Measurements from ENCODE around the gene GALM.
"Not testable (repeated sequence)": the region's sequence is repeated elsewhere in the genome, so short reads cannot be mapped to it uniquely, and the experiment has no call there.

The GALM gene

GRCh38 chr2:38683766-38684165, 17.9 kb downstream of the GALM start:
- no peak for DNase-seq

GRCh38 chr2:38685116-38685735, 19.3 kb downstream of the GALM start:
- no peak for DNase-seq

GRCh38 chr2:38690499-38691420, 24.8 kb downstream of the GALM start:
- no peak for DNase-seq

- DNase-seq: no peak
Observed at GRCh38 chr2:38691994-38692393, 26.1 kb downstream of the GALM start.

GRCh38 chr2:38692636-38693318, 26.9 kb downstream of the GALM start:
- no peak for DNase-seq

- DNase-seq: no peak
Observed at GRCh38 chr2:38697116-38697840, 31.4 kb downstream of the GALM start.

GRCh38 chr2:38698467-38699003, 32.6 kb downstream of the GALM start:
- DNase-seq: no peak

- DNase-seq: no peak
Observed at GRCh38 chr2:38700113-38700785, 34.3 kb downstream of the GALM start.

GRCh38 chr2:38700881-38701458, 35.1 kb downstream of the GALM start:
- DNase-seq: no peak

GRCh38 chr2:38701542-38701941, 35.6 kb downstream of the GALM start:
- no peak for DNase-seq

GRCh38 chr2:38702413-38702812, 36.5 kb downstream of the GALM start:
- no peak for DNase-seq

GRCh38 chr2:38703336-38703735, 37.4 kb downstream of the GALM start:
- DNase-seq: not testable (repeated sequence)

GRCh38 chr2:38704664-38705063, 38.8 kb downstream of the GALM start:
- no peak for DNase-seq

GRCh38 chr2:38706846-38707345, 41.0 kb downstream of the GALM start:
- DNase-seq: no peak

- not testable (repeated sequence) for DNase-seq
Observed at GRCh38 chr2:38708491-38708890, 42.6 kb downstream of the GALM start.

GRCh38 chr2:38708900-38709566, 43.1 kb downstream of the GALM start:
- no peak for DNase-seq

GRCh38 chr2:38709567-38710194, 43.8 kb downstream of the GALM start:
- DNase-seq: no peak

GRCh38 chr2:38711558-38711957, 45.6 kb downstream of the GALM start:
- DNase-seq: no peak

- no peak for DNase-seq
Observed at GRCh38 chr2:38712413-38712812, 46.5 kb downstream of the GALM start.

- no peak for DNase-seq
Observed at GRCh38 chr2:38712871-38713270, 47.0 kb downstream of the GALM start.
